CD4-positive, alpha-beta memory T cell (primary cell): Measurements from ENCODE around the gene TNNI2. TPM values are rescaled to one million over a fixed set of nuclear protein-coding genes. Genes with fewer than 3 reads are reported as not detected.
"Not testable (repeated sequence)": the region's sequence is repeated elsewhere in the genome, so short reads cannot be mapped to it uniquely, and the experiment has no call there.

Experiments
- CTCF ChIA-PET: fragments of 350-600 bp; sonication (Branson Sonifier 250); formaldehyde crosslinking; loops from one replicate; lab custom pipeline; 2021; ENCODE audit warnings: inconsistent platforms; ENCODE audit not compliant: partially characterized antibody; lab: Charles Lee
- POLR2A ChIA-PET: fragments of 350-600 bp; sonication (Branson Sonifier 250); formaldehyde crosslinking; loops from one replicate; lab custom pipeline; 2021; ENCODE audit not compliant: partially characterized antibody; lab: Charles Lee
- DNase-seq, 5 donors: peaks; one replicate each; pipeline versions ENCODE4 v3.0.0 to v3.0.0-alpha.2; 2020 to 2022; ENCODE audit warnings: mixed read lengths in 1 of 5
- H3K27ac ChIP-seq: one replicate; pipeline ENCODE4 v1.7.0; 2013; ENCODE audit warnings: low read depth, low read length
- H3K27me3 ChIP-seq: 2 replicates; pipeline ENCODE4 v1.7.0; 2013; ENCODE audit warnings: mild to moderate bottlenecking, low read length, moderate library complexity; ENCODE audit not compliant: insufficient read depth
- H3K36me3 ChIP-seq: 2 replicates; pipeline ENCODE4 v1.7.0; 2013; ENCODE audit warnings: mild to moderate bottlenecking, low read length, moderate library complexity; ENCODE audit not compliant: insufficient read depth
- H3K4me1 ChIP-seq: 2 replicates; pipeline ENCODE4 v1.7.0; 2013; ENCODE audit warnings: mild to moderate bottlenecking, low read length, moderate library complexity; ENCODE audit not compliant: insufficient read depth
- H3K4me3 ChIP-seq, 2 donors: one replicate each; pipeline ENCODE4 v1.7.0; 2013; ENCODE audit warnings: low read length in 2 of 2, mild to moderate bottlenecking in 1 of 2
- H3K9me3 ChIP-seq, 2 donors: one replicate each; pipeline ENCODE4 v1.7.0; 2013; ENCODE audit warnings: low read length in 2 of 2, control low read depth in 1 of 2; ENCODE audit not compliant: control insufficient read depth in 1 of 2
- H3K27ac Mint-ChIP-seq, 7 donors: one replicate each; pipeline ENCODE4 v1.8.0; 2020 to 2021; ENCODE audit warnings: mixed read lengths in 7 of 7, mild to moderate bottlenecking in 6 of 7, inconsistent platforms in 3 of 7, moderate library complexity in 3 of 7
- H3K27me3 Mint-ChIP-seq, 2 donors: one replicate each; pipeline ENCODE4 v1.8.0; 2020 to 2021; ENCODE audit warnings: mixed read lengths in 2 of 2
- H3K36me3 Mint-ChIP-seq, 2 donors: one replicate each; pipeline ENCODE4 v1.8.0; 2020 to 2021; ENCODE audit warnings: mixed read lengths in 2 of 2, inconsistent platforms in 1 of 2, mild to moderate bottlenecking in 1 of 2
- H3K4me1 Mint-ChIP-seq, 4 donors: one replicate each; pipeline ENCODE4 v1.8.0; 2020 to 2021; ENCODE audit warnings: mixed read lengths in 4 of 4, mild to moderate bottlenecking in 1 of 4
- H3K4me3 Mint-ChIP-seq, 8 donors: one replicate each; pipeline ENCODE4 v1.8.0; 2020 to 2021; ENCODE audit warnings: mixed read lengths in 8 of 8, mild to moderate bottlenecking in 7 of 8, moderate library complexity in 6 of 8, inconsistent platforms in 3 of 8
- H3K9me3 Mint-ChIP-seq, 8 donors: one replicate each; pipeline ENCODE4 v1.8.0; 2020 to 2021; ENCODE audit warnings: mixed read lengths in 8 of 8, mild to moderate bottlenecking in 5 of 8, inconsistent platforms in 3 of 8, moderate library complexity in 1 of 8
- intact Hi-C: fragments of 100-400 bp; cut with micrococcal nuclease; formaldehyde crosslinking; loops from one replicate; pipeline ENCODE4 v1.15.1; 2023
- polyA plus RNA-seq, 2 donors: library from polyadenylated mRNA; unstranded; fragments of 300-500 nt; fragmentation: Illumina TruSeq; gene quantifications; one replicate each; pipeline ENCODE4 v1.2.3, GENCODE V29; 2021
- total RNA-seq, 2 experiments: library from RNA; stranded (reverse); gene quantifications; one replicate each; pipeline ENCODE4 v1.2.3, GENCODE V29; 2021

TNNI2 gene
- total and polyA plus RNA-seq, 4 experiments from 2014 or later: not detected

DNA sequence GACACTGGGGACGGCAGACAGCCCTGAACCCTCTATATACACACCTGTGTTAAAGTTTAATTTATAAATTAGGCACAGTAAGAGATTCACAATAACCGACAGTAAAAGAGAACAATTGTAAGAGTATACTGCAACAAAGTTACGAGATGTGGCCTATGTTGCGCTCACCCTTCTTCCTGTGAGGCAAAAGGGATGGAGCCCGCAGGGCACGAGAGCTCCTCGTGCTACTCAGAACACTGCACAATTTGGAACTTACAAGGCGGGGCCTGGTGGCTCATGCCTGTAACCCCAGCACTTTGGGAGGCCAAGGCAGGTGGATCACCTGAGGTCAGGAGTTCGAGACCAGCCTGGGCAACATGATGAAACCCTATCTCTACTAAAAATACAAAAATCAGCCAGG lies 25.4 kb upstream of the TNNI2 start:
- H3K27me3 ChIP-seq, H3K9me3 ChIP-seq, CTCF ChIA-PET, H3K4me3 ChIP-seq, H3K36me3 ChIP-seq, POLR2A ChIA-PET, H3K4me1 ChIP-seq, intact Hi-C loops, H3K36me3 Mint-ChIP-seq, H3K4me1 Mint-ChIP-seq, DNase-seq, H3K27ac ChIP-seq, H3K27ac Mint-ChIP-seq, H3K4me3 Mint-ChIP-seq: not testable (repeated sequence)
- peaks cover 0 to 14% (median 2%) of the 10 kb centered on the region in 8 donors for H3K9me3 Mint-ChIP-seq
- peaks cover 4 to 12% of the 10 kb centered on the region in 2 donors for H3K27me3 Mint-ChIP-seq

DNA sequence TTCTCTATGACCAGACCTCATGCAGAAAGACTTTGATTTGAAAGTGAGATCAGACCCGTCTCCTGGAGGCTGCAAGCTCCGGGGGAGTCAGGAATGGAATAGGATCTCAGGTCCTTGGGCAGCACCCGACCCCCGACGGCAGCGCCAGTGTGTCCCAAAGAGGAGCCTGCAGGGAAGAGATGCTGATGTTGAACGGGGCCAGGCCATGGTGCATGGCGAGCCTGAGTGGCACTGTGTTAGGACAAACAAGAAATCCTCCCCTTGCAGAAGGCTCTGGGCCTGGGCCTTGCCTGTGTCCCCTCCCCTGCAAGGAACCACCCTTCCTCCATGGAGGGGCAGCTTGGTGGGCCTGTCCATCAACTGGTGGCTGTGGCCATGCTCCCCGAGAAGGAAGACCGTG lies 24.1 kb upstream of the TNNI2 start:
- Histone ChIP-seq H3K4me3 (no peak overlapping the region), H3K4me1 (no peaks in the 10 kb centered on the region), H3K27me3 (no peaks in the 10 kb centered on the region), H3K9me3 (no peaks in the 10 kb centered on the region), H3K36me3 (no peaks in the 10 kb centered on the region), H3K27ac (no peak overlapping the region)
- DNase-seq: no peak
- POLR2A ChIA-PET: no interaction called here
- Mint-ChIP-seq H3K27me3 (peaks cover 4 to 12% of the 10 kb centered on the region in 2 donors), H3K9me3 (peaks cover 0 to 18% (median 6%) of the 10 kb centered on the region in 8 donors), H3K4me3 (no peak overlapping the region), H3K36me3 (no peaks in the 10 kb centered on the region), H3K4me1 (no peaks in the 10 kb centered on the region), H3K27ac (no peak overlapping the region)
- CTCF ChIA-PET: interaction anchor here (1.2 kb wide), 1 partner anchor 120 kb away, joined by 5 read pairs; no protein-coding TSS in a partner anchor
- intact Hi-C loops: no loop called here

DNA sequence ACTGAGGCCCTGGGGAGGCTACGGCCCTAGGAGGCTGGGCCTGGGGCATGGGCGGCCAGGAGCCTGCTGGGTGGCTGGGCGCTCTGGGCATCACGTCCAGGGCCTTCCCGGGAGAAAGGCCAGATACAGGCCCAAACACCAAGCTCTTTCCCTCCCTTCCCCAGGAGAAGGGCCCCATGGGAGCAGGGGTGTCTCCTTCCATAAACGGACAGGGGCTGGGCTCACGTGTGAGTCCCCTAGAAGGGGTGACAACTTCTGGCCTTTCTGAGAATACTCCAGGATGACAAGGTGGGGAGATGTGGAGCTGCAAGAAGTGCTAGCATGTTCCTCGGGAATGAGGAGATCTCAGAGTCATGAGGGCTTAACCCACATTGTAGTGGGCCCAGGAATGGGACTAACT lies 23.5 kb upstream of the TNNI2 start:
- no peaks in the 10 kb centered on the region for H3K27me3 ChIP-seq
- peaks cover 0 to 18% (median 6%) of the 10 kb centered on the region in 8 donors for H3K9me3 Mint-ChIP-seq

DNA sequence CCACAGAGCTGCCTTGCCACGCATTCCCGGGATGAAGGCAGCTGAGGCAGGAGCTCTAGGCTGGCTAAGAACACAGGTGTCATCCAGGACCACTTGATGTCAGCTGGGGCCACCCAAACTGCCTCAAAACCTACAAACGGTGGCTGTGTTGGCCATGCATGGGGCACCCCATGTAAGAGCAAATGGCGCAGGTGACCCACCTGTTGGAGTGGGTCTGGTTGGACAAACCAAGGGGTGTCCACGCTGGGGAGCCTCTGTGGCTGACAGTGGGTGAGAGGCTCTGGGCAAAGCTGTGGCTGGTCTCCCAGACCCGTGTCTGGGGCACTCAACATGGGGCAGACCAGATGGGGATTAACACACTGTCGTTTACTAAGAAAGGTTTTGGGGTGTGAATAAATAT lies 23.0 kb upstream of the TNNI2 start:
- peaks cover 4 to 9% of the 10 kb centered on the region in 2 donors for H3K27me3 Mint-ChIP-seq
- H3K27ac Mint-ChIP-seq: no peak overlapping the region
- intact Hi-C loops: no loop called here
- no peak for DNase-seq
- H3K4me3 Mint-ChIP-seq: no peak overlapping the region
- Histone ChIP-seq H3K9me3 (no peaks in the 10 kb centered on the region), H3K4me3 (no peak overlapping the region), H3K27ac (no peak overlapping the region), H3K27me3 (no peaks in the 10 kb centered on the region), H3K4me1 (no peaks in the 10 kb centered on the region), H3K36me3 (no peaks in the 10 kb centered on the region)
- no peaks in the 10 kb centered on the region for H3K4me1 Mint-ChIP-seq
- H3K36me3 Mint-ChIP-seq: no peaks in the 10 kb centered on the region
- H3K9me3 Mint-ChIP-seq: peaks cover 0 to 18% (median 6%) of the 10 kb centered on the region in 8 donors
- ChIA-PET POLR2A (no interaction called here), CTCF (no interaction called here)

More for the DNA sequence above, 23.5 kb upstream of the TNNI2 start:
- CTCF ChIA-PET: interaction anchor here (1.2 kb wide), 1 partner anchor 121 kb away, joined by 5 read pairs; no protein-coding TSS in a partner anchor
- H3K36me3 Mint-ChIP-seq: no peaks in the 10 kb centered on the region
- H3K27me3 Mint-ChIP-seq: peaks cover 4 to 12% of the 10 kb centered on the region in 2 donors
- no peak overlapping the region for H3K4me3 Mint-ChIP-seq
- no peaks in the 10 kb centered on the region for H3K4me1 Mint-ChIP-seq
- H3K4me1 ChIP-seq: no peaks in the 10 kb centered on the region
- no peak overlapping the region for H3K27ac Mint-ChIP-seq
- H3K9me3 ChIP-seq: no peaks in the 10 kb centered on the region
- no peaks in the 10 kb centered on the region for H3K36me3 ChIP-seq
- POLR2A ChIA-PET: no interaction called here
- no peak overlapping the region for H3K27ac ChIP-seq
- intact Hi-C loops: no loop called here
- no peak overlapping the region for H3K4me3 ChIP-seq
- no peak for DNase-seq

DNA sequence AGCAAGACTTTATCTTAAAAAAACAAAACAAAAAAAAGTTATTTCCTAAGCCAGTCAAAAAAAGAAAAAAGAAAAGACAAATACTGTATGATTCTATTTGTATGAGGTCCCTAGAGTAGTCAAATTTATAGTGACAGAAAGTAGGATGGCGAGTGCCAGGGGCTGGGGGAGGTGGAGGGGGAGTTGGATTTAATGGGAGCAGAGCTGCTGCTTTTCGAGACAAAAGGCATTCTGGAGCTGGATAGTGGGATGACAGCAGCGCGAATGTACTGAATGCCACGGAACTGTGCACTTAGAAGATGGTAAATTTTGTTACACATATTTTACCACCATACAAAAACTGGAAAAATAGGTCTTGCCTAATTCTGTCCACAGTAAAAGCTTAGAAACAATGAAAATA lies 21.8 kb upstream of the TNNI2 start:
- Histone ChIP-seq H3K27me3 (no peaks in the 10 kb centered on the region), H3K9me3 (no peaks in the 10 kb centered on the region), H3K36me3 (no peaks in the 10 kb centered on the region), H3K4me3 (no peak overlapping the region), H3K4me1 (no peaks in the 10 kb centered on the region), H3K27ac (no peak overlapping the region)
- intact Hi-C loops: no loop called here
- no peak overlapping the region for H3K27ac Mint-ChIP-seq
- H3K4me1 Mint-ChIP-seq: no peaks in the 10 kb centered on the region
- ChIA-PET CTCF (interaction anchor here (0.9 to 1.2 kb wide), 2 partner anchors 124 to 164 kb away, joined by 3 to 5 read pairs; no protein-coding TSS in a partner anchor), POLR2A (no interaction called here)
- peaks cover 6 to 8% of the 10 kb centered on the region in 2 donors for H3K27me3 Mint-ChIP-seq
- H3K4me3 Mint-ChIP-seq: no peak overlapping the region
- H3K9me3 Mint-ChIP-seq: peaks cover 2 to 18% (median 6%) of the 10 kb centered on the region in 8 donors
- no peak for DNase-seq
- H3K36me3 Mint-ChIP-seq: no peaks in the 10 kb centered on the region

DNA sequence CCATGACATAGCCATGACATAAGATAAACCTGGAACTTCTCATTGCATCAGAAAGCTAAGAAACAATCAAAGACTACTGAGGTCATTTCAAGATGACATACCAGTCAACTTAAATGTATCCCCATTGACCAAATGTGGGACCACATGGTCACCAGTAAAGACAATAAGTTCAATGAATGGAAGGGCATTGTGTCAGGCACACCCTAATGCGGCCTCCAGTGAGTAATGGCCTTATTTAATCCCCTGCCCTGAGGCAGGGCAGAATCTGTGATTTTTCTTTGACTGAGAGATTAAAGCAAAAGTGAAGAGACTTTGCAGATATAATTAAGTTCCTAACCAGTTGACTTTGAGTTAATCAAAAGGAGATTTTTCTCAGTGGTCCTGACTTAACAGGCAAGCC lies 21.3 kb upstream of the TNNI2 start:
- CTCF ChIA-PET: interaction anchor here (0.9 to 1.3 kb wide), 3 partner anchors 11 to 125 kb away, joined by 3 to 5 read pairs (median 4); no protein-coding TSS in a partner anchor
- no peaks in the 10 kb centered on the region for H3K27me3 ChIP-seq
- no peaks in the 10 kb centered on the region for H3K36me3 Mint-ChIP-seq

DNA sequence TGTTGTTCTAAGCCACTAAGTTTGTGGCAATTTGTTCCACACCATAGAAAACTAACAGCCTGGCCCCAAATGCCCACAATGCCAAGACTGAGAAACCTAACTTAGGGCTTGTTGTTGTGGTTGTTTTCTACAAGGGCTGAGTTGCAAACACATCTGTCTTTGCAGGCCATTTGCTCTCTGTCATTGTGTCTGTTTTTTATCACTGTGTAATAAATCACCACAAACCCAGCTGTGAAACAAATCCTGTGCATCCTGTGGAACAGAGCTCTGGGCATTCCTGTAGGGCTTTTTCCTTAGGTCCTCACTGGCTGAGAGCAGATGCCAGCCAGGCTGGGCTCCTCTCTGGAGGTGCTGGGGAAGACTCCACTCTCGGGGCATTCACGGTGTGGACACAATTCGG lies 19.7 kb upstream of the TNNI2 start:
- no peaks in the 10 kb centered on the region for H3K36me3 Mint-ChIP-seq
- ChIA-PET POLR2A (no interaction called here), CTCF (interaction anchor here (1.3 to 2.1 kb wide), 2 partner anchors 12 to 125 kb away, joined by 4 to 11 read pairs; no protein-coding TSS in a partner anchor)
- H3K4me3 Mint-ChIP-seq: no peak overlapping the region
- no peak overlapping the region for H3K27ac Mint-ChIP-seq
- H3K27ac ChIP-seq: no peak overlapping the region
- no peaks in the 10 kb centered on the region for H3K4me1 Mint-ChIP-seq
- peaks cover 2 to 3% of the 10 kb centered on the region in 2 donors for H3K27me3 Mint-ChIP-seq
- no peaks in the 10 kb centered on the region for H3K36me3 ChIP-seq
- H3K9me3 Mint-ChIP-seq: peaks cover 2 to 14% (median 6%) of the 10 kb centered on the region in 8 donors
- no peaks in the 10 kb centered on the region for H3K4me1 ChIP-seq
- H3K4me3 ChIP-seq: no peak overlapping the region
- no peak for DNase-seq
- intact Hi-C loops: no loop called here
- H3K27me3 ChIP-seq: no peaks in the 10 kb centered on the region
- no peaks in the 10 kb centered on the region for H3K9me3 ChIP-seq

More for the DNA sequence above, 21.3 kb upstream of the TNNI2 start:
- Mint-ChIP-seq H3K4me1 (no peaks in the 10 kb centered on the region), H3K27me3 (peaks cover 6 to 8% of the 10 kb centered on the region in 2 donors), H3K4me3 (no peak overlapping the region), H3K9me3 (peaks cover 2 to 14% (median 6%) of the 10 kb centered on the region in 8 donors), H3K27ac (no peak overlapping the region)
- intact Hi-C loops: no loop called here
- H3K36me3 ChIP-seq: no peaks in the 10 kb centered on the region
- H3K9me3 ChIP-seq: no peaks in the 10 kb centered on the region
- no peak overlapping the region for H3K4me3 ChIP-seq
- no peak for DNase-seq
- POLR2A ChIA-PET: no interaction called here
- no peak overlapping the region for H3K27ac ChIP-seq
- H3K4me1 ChIP-seq: no peaks in the 10 kb centered on the region
